ENCODE data around the gene MAML3.

The MAML3 gene

DNA sequence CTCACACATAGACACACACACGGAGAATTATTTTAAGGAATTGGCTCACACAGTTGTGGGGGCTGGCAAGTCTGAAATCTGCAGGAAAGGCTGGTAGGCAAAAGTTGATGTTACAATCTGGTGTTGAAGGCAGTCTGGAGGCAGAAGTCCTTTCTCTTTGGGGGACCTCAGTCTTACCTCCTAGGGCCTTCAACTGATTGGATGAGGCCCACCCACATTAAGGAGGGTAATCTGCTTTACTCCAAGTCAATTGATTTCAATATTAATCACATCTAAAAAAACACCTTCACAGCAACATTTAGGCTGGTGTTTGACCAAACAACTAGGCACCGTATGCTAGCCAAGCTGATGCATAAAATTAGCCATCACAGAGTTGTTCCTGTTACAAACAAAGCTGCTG is 477.6 kb downstream of the MAML3 start:
- DNase-seq = no peak

DNA sequence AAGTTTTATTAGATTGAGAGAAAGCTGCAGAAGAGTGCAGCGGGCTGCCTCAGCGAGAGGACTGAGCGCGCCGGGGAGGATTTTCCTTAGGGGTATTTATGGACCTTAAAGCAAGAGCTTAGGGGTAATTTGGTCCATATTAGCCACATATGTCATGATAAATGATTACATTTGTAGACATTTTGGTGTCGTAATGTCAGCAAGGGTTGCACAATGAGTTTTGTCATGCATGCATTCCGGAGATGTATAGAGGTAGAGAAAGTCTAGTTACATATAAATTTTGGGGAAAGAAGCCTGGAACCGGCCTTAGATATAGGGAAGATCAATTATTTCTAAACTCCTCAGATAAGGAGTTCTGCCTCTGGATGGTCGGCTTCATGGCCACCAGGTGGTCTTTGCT is 478.3 kb downstream of the MAML3 start:
- DNase-seq = no peak

DNA sequence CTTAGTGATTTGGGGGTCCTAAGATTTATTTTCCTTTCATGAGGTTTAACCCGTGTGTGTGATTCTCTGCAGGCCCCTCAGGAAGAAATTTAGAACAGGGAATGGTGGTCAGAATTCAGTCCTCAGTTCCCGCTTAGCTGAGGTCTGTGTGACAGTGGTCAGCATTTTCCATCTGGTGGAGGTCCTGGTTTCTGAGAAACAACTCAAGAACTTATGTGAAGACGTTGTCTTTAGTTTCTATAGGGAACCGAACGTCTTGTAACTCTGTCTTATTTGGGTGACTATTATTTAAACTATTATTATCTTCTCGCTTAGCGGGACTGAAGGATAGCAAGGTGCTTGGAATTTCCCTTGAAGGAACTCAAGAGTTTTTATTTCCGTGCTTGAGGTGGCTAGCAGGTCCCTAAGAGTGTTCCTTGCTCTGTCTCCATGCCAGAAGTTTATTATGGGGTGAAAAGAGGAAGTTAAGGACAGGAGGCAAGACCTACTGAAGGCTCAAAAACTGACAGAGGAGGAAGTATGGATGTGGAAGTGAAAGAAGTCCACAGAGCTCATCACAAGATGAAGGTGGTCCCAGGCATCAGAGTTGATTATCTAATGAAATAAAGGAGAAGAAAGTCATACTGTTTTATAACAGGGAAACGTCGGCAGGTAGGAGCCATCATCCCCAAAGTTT is 479.0 kb downstream of the MAML3 start:
- DNase-seq = no peak

DNA sequence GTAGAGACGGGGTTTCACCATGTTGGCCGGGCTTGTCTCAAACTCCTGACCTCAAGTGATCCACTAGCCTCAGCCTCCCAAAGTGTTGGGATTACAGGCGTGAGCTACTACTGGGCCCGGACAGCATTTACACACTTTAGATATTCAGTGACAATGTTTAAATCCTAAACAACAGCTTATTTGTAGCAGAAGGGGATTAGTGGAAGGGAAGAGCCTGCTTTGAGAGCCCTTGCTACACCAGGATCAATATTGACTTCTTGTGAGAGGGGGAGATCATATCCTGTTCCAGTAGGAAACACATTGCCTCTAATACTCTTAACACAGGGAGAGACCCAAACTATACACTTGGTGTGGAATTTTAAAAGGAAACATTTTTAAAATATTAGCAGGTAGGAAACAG is 481.3 kb downstream of the MAML3 start:
- no peak for DNase-seq

DNA sequence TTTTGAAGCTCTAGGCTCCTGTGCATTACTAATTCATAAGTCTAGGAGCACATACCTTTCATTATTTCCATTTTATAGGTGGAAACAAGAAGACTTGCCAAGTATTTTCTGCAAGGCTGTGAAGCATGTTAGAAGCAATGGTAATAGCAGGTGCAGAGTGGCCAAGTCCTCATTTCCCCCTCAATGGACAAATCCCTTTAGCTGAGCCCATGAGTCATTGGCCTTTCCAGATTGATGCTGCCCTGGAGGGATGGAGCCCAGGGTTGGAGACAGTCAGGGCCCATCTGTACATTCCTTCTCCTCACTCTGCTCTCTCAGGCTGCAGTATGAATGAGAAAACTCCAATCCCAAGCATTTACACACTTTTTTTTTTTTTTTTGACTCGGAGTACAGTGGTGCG is 481.8 kb downstream of the MAML3 start:
- DNase-seq = peak in 1 of 14 donors; percentile 33

DNA sequence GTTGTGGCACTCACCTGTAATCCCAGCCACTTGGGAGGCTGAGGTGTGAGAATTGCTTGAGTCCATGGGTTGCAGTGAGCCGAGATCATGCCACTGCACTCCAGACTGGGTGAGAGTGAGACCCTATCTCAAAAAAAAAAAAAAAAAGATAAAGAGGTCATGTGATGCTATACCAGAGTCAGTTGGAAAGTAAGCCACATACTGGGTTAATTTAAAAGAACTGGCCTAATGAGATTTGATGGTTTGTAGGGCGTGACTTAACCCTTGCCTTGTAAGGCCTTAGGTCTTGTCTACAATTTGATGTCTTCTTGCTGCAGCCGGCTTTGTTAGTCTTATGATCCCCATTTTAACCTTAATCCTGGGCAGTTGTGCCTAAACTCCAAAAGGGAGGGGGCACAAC is 483.2 kb downstream of the MAML3 start:
- DNase-seq = no peak

DNA sequence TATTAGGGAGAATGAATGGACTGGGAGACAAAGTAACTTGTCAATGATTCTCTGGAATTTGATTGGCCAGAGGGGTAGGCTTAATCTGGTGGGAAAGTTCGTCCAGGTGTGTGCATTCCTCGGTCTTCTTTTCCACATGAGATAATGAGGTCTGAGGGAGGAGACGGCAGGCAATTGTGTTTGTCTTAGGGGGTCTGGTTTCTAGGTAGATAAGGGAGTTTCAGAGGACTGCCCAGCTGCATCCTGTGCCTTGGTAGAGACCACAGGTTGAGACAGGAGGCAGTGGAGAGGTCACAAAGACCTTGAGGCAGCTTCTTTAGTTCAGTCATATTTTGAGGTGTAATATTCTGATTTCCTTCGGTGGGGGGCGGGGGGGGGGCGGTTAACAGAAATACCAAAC is 484.1 kb downstream of the MAML3 start:
- no peak for DNase-seq

DNA sequence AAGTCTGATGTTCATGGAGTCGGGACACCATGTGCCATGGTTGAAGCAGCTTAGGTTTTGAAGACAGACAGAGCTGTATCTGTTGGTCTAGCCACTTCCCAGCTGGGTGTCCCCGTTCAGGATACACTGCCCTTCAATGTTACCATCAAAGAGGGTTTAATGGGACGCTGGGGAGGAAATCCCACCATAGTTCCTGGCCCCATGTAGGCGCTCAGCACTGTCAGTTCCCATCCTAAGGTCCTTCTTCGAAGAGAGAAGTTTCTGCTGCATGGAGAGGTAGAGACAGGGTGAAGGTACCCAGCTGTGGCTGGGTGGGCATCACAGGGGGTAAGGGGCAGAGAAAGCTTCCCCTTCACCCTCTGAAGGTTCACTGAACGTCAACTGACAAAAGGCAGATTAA is 484.6 kb downstream of the MAML3 start:
- DNase-seq = no peak

DNA sequence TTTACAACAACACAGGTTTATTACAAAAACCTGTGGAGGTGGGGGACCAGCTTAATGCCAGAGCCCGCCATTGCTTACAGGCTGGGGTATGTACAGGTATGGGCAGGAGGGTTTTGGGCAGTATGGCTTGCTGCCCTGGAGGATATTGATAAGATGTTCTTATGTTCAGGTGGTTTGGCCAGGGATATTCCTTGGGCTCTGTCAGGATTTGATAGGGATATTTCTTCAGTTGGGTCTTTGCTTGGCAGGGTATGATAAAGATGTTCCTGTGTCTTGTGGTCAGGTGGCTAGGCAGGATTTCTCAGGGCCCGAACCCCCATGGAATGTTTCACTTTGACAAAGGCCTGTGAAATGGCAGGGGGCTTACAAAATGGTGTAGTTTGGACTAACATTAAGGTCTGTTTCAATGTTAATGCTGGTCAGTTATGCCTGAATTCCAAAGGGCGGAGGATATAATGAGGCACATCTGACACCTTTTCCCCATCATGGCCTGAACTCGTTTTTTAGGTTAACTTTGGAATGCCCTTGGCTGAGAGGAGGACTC is 485.3 kb downstream of the MAML3 start:
- DNase-seq = no peak

DNA sequence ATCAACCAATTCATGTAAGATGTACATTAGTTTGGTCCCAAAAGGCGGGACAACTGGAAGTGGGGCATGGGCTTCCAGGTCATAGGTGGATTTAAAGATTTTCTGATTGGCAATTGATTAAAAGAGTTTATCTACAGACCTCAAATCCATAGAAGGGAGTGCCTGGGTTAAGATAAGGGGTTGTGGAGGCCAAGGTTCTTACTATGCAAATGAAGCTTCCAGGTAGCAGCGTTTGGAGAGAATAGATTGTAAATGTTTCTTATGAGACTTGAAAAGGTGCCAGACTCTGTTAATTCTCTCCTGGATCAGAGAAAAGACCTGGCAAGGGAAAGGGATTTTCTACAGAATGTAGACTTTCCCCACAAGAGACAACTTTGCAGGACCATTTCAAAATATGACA is 485.9 kb downstream of the MAML3 start:
- DNase-seq = no peak

All from C1 segment of cervical spinal cord (tissue), 14 donors.